ENCODE results near the gene PKP3.
"Not testable (repeated sequence)": the region's sequence is repeated elsewhere in the genome, so short reads cannot be mapped to it uniquely, and the experiment has no call there.

Gene PKP3

GRCh38 chr11:429391-429790 lies 35.4 kb downstream of the PKP3 start:
- no peak for DNase-seq (ENCODE audit: low read depth, low spot score)

GRCh38 chr11:429931-430456 lies 36.0 kb downstream of the PKP3 start:
- DNase-seq (ENCODE audit: low read depth, low spot score), result no peak

- DNase-seq (ENCODE audit: low read depth, low spot score), result no peak
Observed at GRCh38 chr11:431921-432320, 37.9 kb downstream of the PKP3 start.

GRCh38 chr11:432501-433100 lies 38.6 kb downstream of the PKP3 start:
- DNase-seq (ENCODE audit: low read depth, low spot score), result no peak

GRCh38 chr11:433111-433510 lies 39.1 kb downstream of the PKP3 start:
- no peak for DNase-seq (ENCODE audit: low read depth, low spot score)

- DNase-seq (ENCODE audit: low read depth, low spot score), result no peak
Observed at GRCh38 chr11:433641-434040, 39.6 kb downstream of the PKP3 start.

GRCh38 chr11:434496-434895 lies 40.5 kb downstream of the PKP3 start:
- no peak for DNase-seq (ENCODE audit: low read depth, low spot score)

- DNase-seq (ENCODE audit: low read depth, low spot score), result not testable (repeated sequence)
Observed at GRCh38 chr11:434999-435740, 41.2 kb downstream of the PKP3 start.

GRCh38 chr11:437228-437870 lies 43.3 kb downstream of the PKP3 start:
- no peak for DNase-seq (ENCODE audit: low read depth, low spot score)

- no peak for DNase-seq (ENCODE audit: low read depth, low spot score)
Observed at GRCh38 chr11:438101-438844, 44.3 kb downstream of the PKP3 start.

- no peak for DNase-seq (ENCODE audit: low read depth, low spot score)
Observed at GRCh38 chr11:439315-440064, 45.5 kb downstream of the PKP3 start.

- DNase-seq (ENCODE audit: low read depth, low spot score), result no peak
Observed at GRCh38 chr11:440065-441042, 46.3 kb downstream of the PKP3 start.

GRCh38 chr11:441043-441417 lies 47.0 kb downstream of the PKP3 start:
- DNase-seq (ENCODE audit: low read depth, low spot score), result no peak

GRCh38 chr11:441418-442274 lies 47.6 kb downstream of the PKP3 start, which contains the start of gene ANO9:
Gene ANO9 (minus strand): TSS chr11:442011. CDS start chr11:441926, 85 bp downstream.
- DNase-seq (ENCODE audit: low read depth, low spot score), result no peak

- DNase-seq (ENCODE audit: low read depth, low spot score), result no peak
Observed at GRCh38 chr11:442611-443081, 48.6 kb downstream of the PKP3 start.

- DNase-seq (ENCODE audit: low read depth, low spot score), result no peak
Observed at GRCh38 chr11:443542-444199, 49.7 kb downstream of the PKP3 start.

GRCh38 chr11:444396-445144 lies 50.6 kb downstream of the PKP3 start:
- no peak for DNase-seq (ENCODE audit: low read depth, low spot score)
